ENCODE data around the gene CTNNBL1.

Gene CTNNBL1

GRCh38 chr20:37907677-37908401 is 214.0 kb downstream of the CTNNBL1 start:
- Histone ChIP-seq H3K27ac (no peak overlapping the region), H3K36me3 (replicated peaks) (no peaks in the 10 kb centered on the region), H3K4me3 (ENCODE audit: low read depth, low read length) (no peak overlapping the region), H3K27me3 (replicated peaks) (peaks cover 20% of the 10 kb centered on the region)
- peak; percentile 83 for DNase-seq
- TF ChIP-seq CTCF (IDR thresholded peaks at IDR 0.05; ENCODE audit: low read depth, low read length, missing control alignments) = peak; percentile 5
- in situ Hi-C loops (cut with HindIII; ENCODE audit: low pct_ligation_motif_present, low sequenced_read_pairs) = no loop called here

- H3K27ac ChIP-seq = no peak overlapping the region
- H3K27me3 ChIP-seq (replicated peaks) = peaks cover 24% of the 10 kb centered on the region
- TF ChIP-seq CTCF (IDR thresholded peaks at IDR 0.05; ENCODE audit: low read depth, low read length, missing control alignments) = no peak
- no peak for DNase-seq
- in situ Hi-C loops (cut with HindIII; ENCODE audit: low pct_ligation_motif_present, low sequenced_read_pairs) = loop anchor here (10.0 kb wide), 1 partner anchor 84 kb away; no protein-coding TSS in a partner anchor
- no peaks in the 10 kb centered on the region for H3K36me3 ChIP-seq (replicated peaks)
- H3K4me3 ChIP-seq (ENCODE audit: low read depth, low read length) = no peak overlapping the region
Measured at GRCh38 chr20:37911261-37911660, 217.4 kb downstream of the CTNNBL1 start.

- in situ Hi-C loops (cut with HindIII; ENCODE audit: low pct_ligation_motif_present, low sequenced_read_pairs) = loop anchor here (10.0 kb wide), 1 partner anchor 83 kb away; no protein-coding TSS in a partner anchor
Measured at GRCh38 chr20:37911838-37912281, 218.0 kb downstream of the CTNNBL1 start.

GRCh38 chr20:37912874-37913273 is 219.0 kb downstream of the CTNNBL1 start:
- TF ChIP-seq CTCF (IDR thresholded peaks at IDR 0.05; ENCODE audit: low read depth, low read length, missing control alignments) = no peak
- peaks cover 34% of the 10 kb centered on the region for H3K27me3 ChIP-seq (replicated peaks)
- no peak for DNase-seq
- in situ Hi-C loops (cut with HindIII; ENCODE audit: low pct_ligation_motif_present, low sequenced_read_pairs) = loop anchor here (10.0 kb wide), 1 partner anchor 82 kb away; no protein-coding TSS in a partner anchor
- H3K36me3 ChIP-seq (replicated peaks) = no peaks in the 10 kb centered on the region
- H3K27ac ChIP-seq = no peak overlapping the region
- no peak overlapping the region for H3K4me3 ChIP-seq (ENCODE audit: low read depth, low read length)

More at GRCh38 chr20:37911838-37912281, 218.0 kb downstream of the CTNNBL1 start:
- peaks cover 28% of the 10 kb centered on the region for H3K27me3 ChIP-seq (replicated peaks)
- H3K27ac ChIP-seq = no peak overlapping the region
- no peak for DNase-seq
- H3K4me3 ChIP-seq (ENCODE audit: low read depth, low read length) = no peak overlapping the region
- TF ChIP-seq CTCF (IDR thresholded peaks at IDR 0.05; ENCODE audit: low read depth, low read length, missing control alignments) = no peak
- no peaks in the 10 kb centered on the region for H3K36me3 ChIP-seq (replicated peaks)

GRCh38 chr20:37913567-37914366 is 219.9 kb downstream of the CTNNBL1 start:
- no peaks in the 10 kb centered on the region for H3K36me3 ChIP-seq (replicated peaks)
- H3K4me3 ChIP-seq (ENCODE audit: low read depth, low read length) = no peak overlapping the region
- H3K27ac ChIP-seq = no peak overlapping the region
- in situ Hi-C loops (cut with HindIII; ENCODE audit: low pct_ligation_motif_present, low sequenced_read_pairs) = loop anchor here (10.0 kb wide), 1 partner anchor 81 kb away; no protein-coding TSS in a partner anchor
- H3K27me3 ChIP-seq (replicated peaks) = peaks cover 42% of the 10 kb centered on the region
- TF ChIP-seq CTCF (IDR thresholded peaks at IDR 0.05; ENCODE audit: low read depth, low read length, missing control alignments) = no peak
- DNase-seq = no peak

Data from brain microvascular endothelial cell (primary cell).